H1 (cell line): Measurements from ENCODE around the gene CD300A. TPM values are rescaled to one million over a fixed set of nuclear protein-coding genes. Genes with fewer than 3 reads are reported as not detected.

Source experiments
- EGR1 ChIP-seq: IDR thresholded peaks from 2 replicates; pipeline ENCODE4 v1.6.1; 2011; ENCODE audit warnings: low read depth, low read length, borderline replicate concordance
- GTF2F1 ChIP-seq: IDR thresholded peaks from 2 replicates; pipeline ENCODE4 v1.6.1; 2012; ENCODE audit warnings: low read depth, low read length, improper control_type of control experiment, borderline replicate concordance
- MAFK ChIP-seq: IDR thresholded peaks from 2 replicates; pipeline ENCODE4 v1.6.1; 2012; ENCODE audit warnings: low read depth, mild to moderate bottlenecking, improper control_type of control experiment, low read length
- SIRT6 ChIP-seq: IDR thresholded peaks from one replicate; pipeline ENCODE4 v1.7.1; 2012; ENCODE audit warnings: low read length, inconsistent platforms
- SP1 ChIP-seq: IDR thresholded peaks from 2 replicates; pipeline ENCODE4 v1.6.1; 2011; ENCODE audit warnings: low read depth, low read length
- polyA plus RNA-seq, 7 experiments: library from polyadenylated mRNA; depleted of rRNA in 3 of 7; stranded (reverse) in 5 of 7; unstranded in 2 of 7; fragments of >200 nt in 5 of 7; fragments of 200-250 nt in 2 of 7; gene quantifications; 1 replicate in 5 of 7; 2 replicates in 1 of 7; 4 replicates in 1 of 7; pipeline versions ENCODE4 v1.2.1 to v1.2.3, GENCODE V29; 2011 to 2013; ENCODE audit warnings: missing spikeins in 2 of 7, mixed read lengths in 2 of 7
- total RNA-seq: library from RNA; stranded (reverse); fragmentation: NEBNext Ultra II Directional; extraction: Animal tissue kit (Norgen Biotek cat#: 25700); gene quantifications from 2 replicates; pipeline ENCODE4 v1.2.1, GENCODE V29; 2021

The CD300A gene
- total and polyA plus RNA-seq, 2 of the 8 experiments (the other 6 are each of a cell fraction or from before 2014, with no cell fraction given), result 0.52 to 1.3 TPM

- TF ChIP-seq MAFK, result no peak
- no peak for TF ChIP-seq EGR1
- TF ChIP-seq GTF2F1, result no peak
- no peak for TF ChIP-seq SIRT6
- no peak for TF ChIP-seq SP1
- TF ChIP-seq, all 59 proteins: peak for 0
These were observed 21.3 kb upstream of the CD300A start (continued) for GRCh38 chr17:74445158-74445557.
